Measurements from ENCODE around the gene JCAD. TPM values are rescaled to one million over a fixed set of nuclear protein-coding genes. Genes with fewer than 3 reads are reported as not detected.

Gene JCAD
- total RNA-seq, 1 experiment from 2014 or later: 0.77 TPM

DNA sequence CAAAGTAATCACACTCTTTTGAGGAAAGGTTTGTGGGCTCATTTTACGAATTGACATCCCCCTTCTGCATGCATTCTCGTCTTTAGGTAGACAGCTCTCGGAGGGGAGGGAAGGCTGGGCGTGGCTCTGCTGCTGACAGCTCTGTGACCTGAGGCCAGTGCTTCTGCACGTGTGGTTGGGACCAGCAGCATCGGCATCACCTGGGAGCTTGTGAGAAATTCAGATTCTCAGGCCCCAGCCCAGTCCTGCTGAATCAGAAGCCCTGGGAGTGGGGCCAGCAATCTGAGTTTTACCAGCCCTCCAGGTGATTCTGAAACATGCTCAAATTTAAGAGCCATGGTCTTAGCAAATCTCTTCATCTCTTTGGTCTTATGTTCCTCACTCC, 89.4 kb downstream of the JCAD start:
- Histone ChIP-seq H3K18ac (ENCODE audit: insufficient read length, low read depth, low read length) (no peak overlapping the region), H4K8ac (replicated peaks; ENCODE audit: insufficient read length, low read depth, low read length) (no peak overlapping the region), H3K27me3 (ENCODE audit: insufficient read depth, low read length) (no peaks in the 10 kb centered on the region), H4K91ac (ENCODE audit: insufficient read length, low read depth, low read length) (no peak overlapping the region), H3K9me3 (ENCODE audit: control insufficient read depth, low read depth, low read length) (no peaks in the 10 kb centered on the region), H3K23me2 (ENCODE audit: insufficient read length, low read depth, low read length, poor library complexity, severe bottlenecking) (no peaks in the 10 kb centered on the region), H3K23ac (ENCODE audit: insufficient read length, low read depth, low read length) (no peak overlapping the region), H4K5ac (ENCODE audit: insufficient read length, low read depth, low read length) (no peak overlapping the region), H3T11ph (ENCODE audit: low read length) (no peak overlapping the region), H2BK12ac (ENCODE audit: insufficient read length, low read depth, low read length) (no peak overlapping the region), H3K56ac (ENCODE audit: insufficient read length, low read depth, low read length) (no peak overlapping the region), H3K4me1 (ENCODE audit: insufficient read depth, low read length) (no peaks in the 10 kb centered on the region), H2BK15ac (ENCODE audit: low read depth, low read length) (no peak overlapping the region), H2BK5ac (ENCODE audit: insufficient read length, low read length) (no peak overlapping the region), H3K14ac (ENCODE audit: insufficient read depth, low read length) (no peak overlapping the region), H3K27ac (ENCODE audit: insufficient read length, low read depth, low read length) (no peak overlapping the region), H2BK20ac (ENCODE audit: low read depth, low read length, poor library complexity, severe bottlenecking) (no peak overlapping the region), H3K9ac (ENCODE audit: extremely low read depth, insufficient read length, low read length) (no peak overlapping the region), H4K20me1 (ENCODE audit: control insufficient read depth, insufficient read depth, insufficient read length) (no peaks in the 10 kb centered on the region), H2AK5ac (ENCODE audit: insufficient read length, low read length) (no peak overlapping the region), H2BK120ac (ENCODE audit: low read depth, low read length, poor library complexity, severe bottlenecking) (no peak overlapping the region), H3K4ac (ENCODE audit: low read depth, low read length) (no peak overlapping the region), H3K79me1 (ENCODE audit: insufficient read depth, low read depth, low read length, poor library complexity, severe bottlenecking) (no peaks in the 10 kb centered on the region), H3K4me2 (ENCODE audit: insufficient read depth, insufficient read length, low read length) (no peak overlapping the region), H2AFZ (ENCODE audit: low read length) (no peak overlapping the region), H3K79me2 (ENCODE audit: insufficient read depth, low read length) (no peaks in the 10 kb centered on the region)
- Mint-ChIP-seq H3K36me3 (ENCODE audit: insufficient read depth in 1 of 3, low read depth in 3 of 3) (peaks cover 0 to 5% (median 2%) of the 10 kb centered on the region in 3 experiments; a peak in 4 of 7 replicates), H3K27me3 (ENCODE audit: low read depth) (no peaks in the 10 kb centered on the region), H3K27ac (no peak overlapping the region), H3K9me3 (peaks cover 0 to 12% of the 10 kb centered on the region in 2 experiments; a peak in 4 of 5 replicates), H3K4me3 (no peak overlapping the region), H3K4me1 (0 out of 4 replicates have a peak, but pooled peaks cover 0 to 3% of the 10 kb centered on the region in 2 experiments)
- DNase-seq: no peak
- TF ChIP-seq, protein P1, sequence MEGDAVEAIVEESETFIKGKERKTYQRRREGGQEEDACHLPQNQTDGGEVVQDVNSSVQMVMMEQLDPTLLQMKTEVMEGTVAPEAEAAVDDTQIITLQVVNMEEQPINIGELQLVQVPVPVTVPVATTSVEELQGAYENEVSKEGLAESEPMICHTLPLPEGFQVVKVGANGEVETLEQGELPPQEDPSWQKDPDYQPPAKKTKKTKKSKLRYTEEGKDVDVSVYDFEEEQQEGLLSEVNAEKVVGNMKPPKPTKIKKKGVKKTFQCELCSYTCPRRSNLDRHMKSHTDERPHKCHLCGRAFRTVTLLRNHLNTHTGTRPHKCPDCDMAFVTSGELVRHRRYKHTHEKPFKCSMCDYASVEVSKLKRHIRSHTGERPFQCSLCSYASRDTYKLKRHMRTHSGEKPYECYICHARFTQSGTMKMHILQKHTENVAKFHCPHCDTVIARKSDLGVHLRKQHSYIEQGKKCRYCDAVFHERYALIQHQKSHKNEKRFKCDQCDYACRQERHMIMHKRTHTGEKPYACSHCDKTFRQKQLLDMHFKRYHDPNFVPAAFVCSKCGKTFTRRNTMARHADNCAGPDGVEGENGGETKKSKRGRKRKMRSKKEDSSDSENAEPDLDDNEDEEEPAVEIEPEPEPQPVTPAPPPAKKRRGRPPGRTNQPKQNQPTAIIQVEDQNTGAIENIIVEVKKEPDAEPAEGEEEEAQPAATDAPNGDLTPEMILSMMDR (conservative IDR thresholded peaks at IDR 0.05): no peak
- no CpG with 5 or more reads among the region's 6 CpGs for WGBS (ENCODE audit: extremely low coverage, insufficient read length, low lambda C conversion rate)
